GM23338 (cell line): ENCODE measurements around the gene CIROP. TPM values are rescaled to one million over a fixed set of nuclear protein-coding genes. Genes with fewer than 3 reads are reported as not detected.

ENCODE experiments used
- ATAC-seq: fragments of 200-7000 bp; cut with Tn5 transposase; 3 replicates; pipeline ENCODE4 v1.9.1; 2020
- DNase-seq: peaks from one replicate; pipeline ENCODE4 v3.0.0-alpha.2; 2015; ENCODE audit warnings: low spot score
- H2AFZ ChIP-seq: fragments of 200-600 bp; sonication (generic); 2 replicates; pipeline ENCODE4 v1.8.0; 2016; ENCODE audit warnings: antibody characterized with exemption, mild to moderate bottlenecking, moderate library complexity
- H3F3A ChIP-seq: fragments of 200-600 bp; sonication (generic); replicated peaks from 2 replicates; pipeline ENCODE4 v1.8.0; 2017; ENCODE audit warnings: antibody characterized with exemption, mixed run types, low read depth
- H3K27ac ChIP-seq: fragments of 200-600 bp; sonication (generic); 2 replicates; pipeline ENCODE4 v1.6.1; 2016; ENCODE audit warnings: low read depth
- H3K27me3 ChIP-seq: fragments of 200-600 bp; sonication (generic); 2 replicates; pipeline ENCODE4 v1.8.0; 2016; ENCODE audit warnings: mild to moderate bottlenecking, mixed run types, moderate library complexity; ENCODE audit not compliant: insufficient read depth
- H3K36me3 ChIP-seq: fragments of 200-600 bp; sonication (generic); 2 replicates; pipeline ENCODE4 v1.8.0; 2016; ENCODE audit warnings: mild to moderate bottlenecking; ENCODE audit not compliant: insufficient read depth
- H3K4me1 ChIP-seq: fragments of 200-600 bp; sonication (generic); 2 replicates; pipeline ENCODE4 v1.8.0; 2016; ENCODE audit warnings: mild to moderate bottlenecking, moderate library complexity; ENCODE audit not compliant: insufficient read depth
- H3K4me2 ChIP-seq: fragments of 200-600 bp; sonication (generic); 2 replicates; pipeline ENCODE4 v1.7.1; 2017; ENCODE audit warnings: mixed run types
- H3K4me3 ChIP-seq: fragments of 200-600 bp; sonication (generic); 2 replicates; pipeline ENCODE4 v1.6.1; 2016; ENCODE audit warnings: mixed run types
- H3K79me2 ChIP-seq: fragments of 200-600 bp; sonication (generic); replicated peaks from 2 replicates; pipeline ENCODE4 v1.8.0; 2017; ENCODE audit warnings: mild to moderate bottlenecking; ENCODE audit not compliant: insufficient read depth
- H3K9me2 ChIP-seq: fragments of 200-600 bp; sonication (generic); 2 replicates; pipeline ENCODE4 v1.8.0; 2017; ENCODE audit not compliant: insufficient read depth
- H4K20me1 ChIP-seq: fragments of 200-600 bp; sonication (generic); replicated peaks from 2 replicates; pipeline ENCODE4 v1.8.0; 2017; ENCODE audit warnings: mild to moderate bottlenecking; ENCODE audit not compliant: insufficient read depth
- H3K27ac Mint-ChIP-seq: 2 replicates; pipeline ENCODE4 v1.8.0; 2020; ENCODE audit warnings: inconsistent platforms, mild to moderate bottlenecking, moderate library complexity, mixed read lengths
- H3K27me3 Mint-ChIP-seq: 3 replicates; pipeline ENCODE4 v1.8.0; 2022; ENCODE audit warnings: low read depth, mild to moderate bottlenecking, moderate library complexity, mixed read lengths, inconsistent platforms; ENCODE audit not compliant: insufficient read depth, poor library complexity
- H3K36me3 Mint-ChIP-seq: 3 replicates; pipeline ENCODE4 v1.8.0; 2021; ENCODE audit warnings: low read depth, mild to moderate bottlenecking, inconsistent platforms, moderate library complexity, mixed read lengths
- H3K4me1 Mint-ChIP-seq: 3 replicates; pipeline ENCODE4 v1.8.0; 2020; ENCODE audit warnings: mild to moderate bottlenecking, inconsistent platforms, mixed read lengths
- H3K4me3 Mint-ChIP-seq: 3 replicates; pipeline ENCODE4 v1.8.0; 2021; ENCODE audit warnings: moderate library complexity, mild to moderate bottlenecking, inconsistent platforms, mixed read lengths
- H3K9me3 Mint-ChIP-seq: 3 replicates; pipeline ENCODE4 v1.8.0; 2020; ENCODE audit warnings: moderate library complexity, mild to moderate bottlenecking, inconsistent platforms, mixed read lengths
- CTCF ChIP-seq, 2 experiments: fragments of 200-600 bp in 1 of 2; sonication (generic) in 1 of 2; conservative IDR thresholded peaks; 2 replicates each; pipeline versions ENCODE4 v1.5.1 to v1.6.1; 2016 to 2017; ENCODE audit warnings: antibody characterized with exemption in 2 of 2, low read depth in 2 of 2, mild to moderate bottlenecking in 2 of 2, moderate library complexity in 1 of 2
- NANOG ChIP-seq: IDR thresholded peaks from 2 replicates; pipeline ENCODE4 v1.6.1; 2016; ENCODE audit warnings: antibody characterized with exemption, borderline replicate concordance
- ZNF462 ChIP-seq: fragments of 250-450 bp; sonication (Bioruptor Pico); IDR thresholded peaks from 2 replicates; pipeline ENCODE4 v1.5.0; 2020; ENCODE audit warnings: mild to moderate bottlenecking, moderate library complexity
- polyA plus RNA-seq: library from polyadenylated mRNA; unstranded; fragments of >200 nt; fragmentation: Nextera tagmentation; extraction: Ambion mirVana; gene quantifications from 2 replicates; pipeline ENCODE4 v1.2.1, GENCODE V29; 2016
- total RNA-seq: library from RNA; depleted of rRNA; stranded (reverse); fragments of >200 nt; shearing (Covaris generic); gene quantifications from 2 replicates; pipeline ENCODE4 v1.2.3, GENCODE V29; 2014

CIROP gene
- total and polyA plus RNA-seq, 2 experiments from 2014 or later = not detected

GRCh38 chr14:23055621-23056144, 49.1 kb downstream of the CIROP start:
- Histone ChIP-seq H3F3A (peaks cover 17% of the 10 kb centered on the region), H3K36me3 (peaks cover 6% of the 10 kb centered on the region), H4K20me1 (peaks cover 6% of the 10 kb centered on the region; the same call in 1 of the 2 replicates), H3K4me2 (peak overlapping the region; percentile 98), H3K79me2 (no peaks in the 10 kb centered on the region), H3K27me3 (peaks cover 4% of the 10 kb centered on the region; the same call in 1 of the 2 replicates), H2AFZ (no peak overlapping the region), H3K4me3 (peak overlapping the region; percentile 86; the same call in 1 of the 2 replicates), H3K4me1 (peaks cover 14% of the 10 kb centered on the region; the same call in 1 of the 2 replicates), H3K9me2 (no peaks in the 10 kb centered on the region), H3K27ac (no peak overlapping the region)
- DNase-seq (no peak), ATAC-seq (no peak)
- peaks cover 15% of the 10 kb centered on the region for H3K4me1 Mint-ChIP-seq
- H3K27ac Mint-ChIP-seq = no peak overlapping the region
- peak overlapping the region; percentile 73 for H3K4me3 Mint-ChIP-seq
- no peaks in the 10 kb centered on the region for H3K9me3 Mint-ChIP-seq
- H3K27me3 Mint-ChIP-seq = peaks cover 18% of the 10 kb centered on the region
- peaks cover 35% of the 10 kb centered on the region for H3K36me3 Mint-ChIP-seq
- no peak for TF ChIP-seq ZNF462 (CRISPR knock-in tag)
- TF ChIP-seq NANOG = no peak
- TF ChIP-seq CTCF (conservative IDR thresholded peaks at IDR 0.05; ENCODE audit: low read depth in 2 of 2) = no peak
